Measurements from ENCODE around the gene RALGAPA1.
A peak's percentile ranks its signal among the peaks of the same experiment; 100 is the strongest.
"Not testable (repeated sequence)": the region's sequence is repeated elsewhere in the genome, so short reads cannot be mapped to it uniquely, and the experiment has no call there.

The RALGAPA1 gene

GRCh38 chr14:35821564-35822411, 12.7 kb upstream of the RALGAPA1 start:
- DNase-seq, result peak; percentile 25

- no peak for DNase-seq
Measured at GRCh38 chr14:35819591-35820540, 10.8 kb upstream of the RALGAPA1 start.

DNA sequence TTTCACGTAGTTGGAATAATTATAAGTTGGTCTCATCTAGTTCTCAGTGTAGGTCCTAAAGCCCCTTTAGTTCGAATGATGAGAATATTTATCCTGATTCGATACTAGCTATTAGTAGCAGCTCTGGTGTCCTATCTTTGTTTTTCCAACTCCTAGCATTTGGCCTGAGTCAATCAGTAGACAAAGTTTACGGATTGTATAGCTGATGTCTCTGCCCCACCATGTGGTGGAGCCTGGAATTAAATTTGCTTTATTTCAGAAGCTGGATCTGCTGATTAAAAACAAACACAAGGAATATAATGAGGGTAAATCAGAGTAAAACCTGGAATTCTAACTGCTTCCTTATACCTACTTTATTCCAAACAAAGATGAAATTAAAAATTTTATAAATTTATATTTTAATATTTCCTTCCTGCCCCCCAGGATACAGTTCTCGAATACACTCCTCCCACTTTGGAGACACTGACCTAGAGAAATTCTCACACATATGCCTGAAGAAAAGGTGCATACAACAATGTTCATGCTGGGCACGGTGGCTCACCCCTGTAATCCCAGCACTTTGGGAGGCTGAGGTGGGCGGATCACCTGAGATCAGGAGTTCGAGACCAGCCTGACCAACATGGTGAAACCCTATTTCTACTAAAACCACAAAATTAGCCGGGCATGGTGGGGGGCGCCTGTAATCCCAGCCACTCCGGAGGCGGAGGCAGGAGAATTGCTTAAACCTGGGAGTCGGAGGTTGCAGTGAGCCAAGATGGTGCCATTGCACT, 9.4 kb upstream of the RALGAPA1 start:
- DNase-seq, result peak; percentile 35

GRCh38 chr14:35814371-35815005, 5.4 kb upstream of the RALGAPA1 start:
- DNase-seq, result peak; percentile 52

- no peak for DNase-seq
Measured at GRCh38 chr14:35810963-35811362, 1.9 kb upstream of the RALGAPA1 start.

- DNase-seq, result no peak
Measured at GRCh38 chr14:35809597-35809996, 502 bp upstream of the RALGAPA1 start.

- DNase-seq, result peak; percentile 49
Measured at GRCh38 chr14:35808076-35808637, 938 bp downstream of the RALGAPA1 start.

- DNase-seq, result no peak
Measured at GRCh38 chr14:35807131-35807961, 1.7 kb downstream of the RALGAPA1 start.

DNA sequence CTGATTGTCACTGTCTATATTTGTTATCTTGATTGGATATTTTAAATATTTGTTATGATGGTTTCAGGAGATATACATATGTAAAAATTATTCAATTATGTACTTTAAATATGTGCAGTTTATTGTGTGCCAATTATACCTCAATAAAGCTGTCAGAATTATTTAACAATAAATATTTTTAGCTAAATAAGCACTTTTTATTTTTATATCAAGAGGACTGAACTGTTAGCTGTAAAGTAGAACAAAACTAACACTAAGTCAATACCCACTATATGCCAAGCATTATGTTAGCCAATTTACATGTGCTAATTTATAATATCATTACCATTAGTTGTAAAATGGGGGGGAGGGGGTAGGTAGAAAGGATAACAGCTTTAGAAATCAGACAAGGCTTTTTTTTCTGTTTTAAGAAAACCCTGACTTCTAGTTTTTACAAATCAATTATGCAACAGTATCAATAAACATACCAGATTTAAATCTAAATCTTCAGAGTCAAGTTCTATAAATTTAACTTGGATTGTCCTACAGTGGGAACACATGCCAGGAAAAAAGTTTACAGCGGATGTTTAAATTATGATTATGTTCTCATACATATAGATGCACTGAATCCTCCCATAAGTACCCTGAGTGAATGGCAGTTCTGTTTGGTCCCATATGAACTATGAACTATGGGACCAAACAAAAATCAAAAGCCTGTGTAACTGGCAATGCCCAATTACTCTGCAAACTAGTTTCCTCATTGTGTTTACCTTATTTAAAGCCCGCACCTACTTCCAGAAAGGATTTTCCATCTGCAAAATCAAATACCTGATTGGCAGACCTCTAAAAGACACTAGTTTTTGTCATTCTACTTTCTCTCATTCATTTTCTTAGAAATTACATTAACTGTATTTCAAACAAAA, 2.8 kb downstream of the RALGAPA1 start:
- no peak for DNase-seq

- no peak for DNase-seq
Measured at GRCh38 chr14:35797796-35798195, 11.3 kb downstream of the RALGAPA1 start.

DNA sequence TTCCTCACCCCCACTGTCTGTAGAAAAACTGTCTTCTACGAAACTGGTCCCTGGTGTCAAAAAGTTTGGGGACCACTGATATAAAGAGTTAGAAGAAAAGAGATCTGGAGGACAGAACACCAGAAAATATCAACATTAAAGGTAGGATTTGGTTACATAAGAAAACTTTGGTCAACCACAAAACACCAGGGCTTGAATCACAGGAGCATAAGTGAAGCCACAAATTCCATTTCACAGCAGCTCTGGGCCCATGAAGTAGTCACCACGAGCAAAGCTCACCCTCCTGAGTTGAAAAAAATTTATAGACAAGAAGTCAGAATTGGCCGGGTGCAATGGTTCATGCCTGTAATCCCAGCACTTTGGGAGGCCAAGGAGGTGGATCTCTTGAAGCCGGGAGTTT, 19.4 kb downstream of the RALGAPA1 start:
- no peak for DNase-seq

DNA sequence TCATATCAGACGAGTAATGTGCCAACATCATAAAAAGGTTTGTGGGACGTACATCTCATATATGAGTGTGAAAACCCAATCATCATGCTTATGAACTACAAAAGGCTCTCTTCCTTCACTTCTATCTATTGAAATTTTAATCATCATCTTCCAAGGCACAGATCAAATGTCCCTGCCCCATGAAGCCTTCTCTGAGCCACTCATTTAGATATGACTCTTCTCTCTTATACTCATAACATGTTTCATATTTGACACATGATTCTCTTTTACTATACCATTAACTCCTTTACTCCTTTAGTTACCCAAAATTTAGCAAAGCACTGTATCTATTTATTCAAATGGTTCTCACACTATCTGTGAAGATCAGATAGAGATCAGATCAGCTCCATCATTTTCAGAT, 22.2 kb downstream of the RALGAPA1 start:
- DNase-seq, result no peak

DNA sequence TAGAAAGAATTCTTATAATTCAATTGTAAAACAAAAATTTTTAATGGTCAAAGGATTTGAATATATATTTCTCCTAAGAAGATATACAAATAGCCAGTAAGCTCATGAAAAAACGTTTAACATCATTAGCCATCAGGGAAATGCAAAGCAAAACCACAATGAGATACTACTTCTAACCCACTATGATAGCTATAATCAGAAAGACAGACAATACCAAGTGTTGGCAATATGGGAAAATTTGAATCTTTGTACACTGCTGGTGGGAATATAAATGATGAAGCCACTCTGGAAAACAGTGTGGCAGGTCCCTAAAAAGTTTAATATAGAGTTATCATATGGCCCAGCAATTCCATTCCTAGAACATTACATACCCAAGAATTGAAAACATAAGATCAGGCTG, 25.4 kb downstream of the RALGAPA1 start:
- no peak for DNase-seq

- DNase-seq, result no peak
Measured at GRCh38 chr14:35779368-35779767, 29.7 kb downstream of the RALGAPA1 start.

DNA sequence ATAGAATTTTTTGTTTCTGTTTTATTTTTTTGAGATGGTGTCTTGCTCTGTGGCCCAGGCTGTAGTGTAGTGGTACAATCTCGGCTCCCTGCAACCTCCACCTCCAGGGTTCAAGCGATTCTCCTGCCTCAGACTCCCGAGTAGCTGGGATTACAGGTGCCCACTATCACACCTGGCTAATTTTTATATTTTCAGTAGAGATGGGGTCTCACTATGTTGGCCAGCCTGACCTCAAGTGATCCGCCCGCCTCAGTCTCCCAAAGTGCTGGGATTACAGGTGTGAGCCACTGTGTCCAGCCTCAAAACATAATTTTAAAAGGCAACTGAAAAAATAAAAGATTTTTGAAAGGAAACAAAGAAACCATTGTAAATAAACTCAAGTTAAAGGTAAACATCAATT, 31.5 kb downstream of the RALGAPA1 start:
- DNase-seq, result not testable (repeated sequence)

DNA sequence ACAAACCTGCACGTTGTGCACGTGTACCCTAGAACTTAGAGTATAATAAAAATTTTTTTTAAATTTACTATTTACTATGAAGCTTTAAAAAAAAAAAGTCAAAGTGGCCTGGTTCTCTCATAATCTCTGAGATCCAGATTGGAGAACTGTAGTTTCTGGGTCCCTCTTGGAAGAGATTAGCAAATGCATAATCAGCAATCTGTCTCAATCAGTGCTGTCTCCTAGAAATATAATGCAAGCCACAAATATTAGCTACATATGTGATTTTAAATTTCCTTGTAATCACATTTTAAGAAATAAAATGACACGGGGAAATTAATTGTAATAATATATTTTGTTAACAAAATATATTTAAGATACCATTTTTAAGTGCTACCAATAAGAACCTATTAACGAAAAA, 32.3 kb downstream of the RALGAPA1 start:
- no peak for DNase-seq

DNA sequence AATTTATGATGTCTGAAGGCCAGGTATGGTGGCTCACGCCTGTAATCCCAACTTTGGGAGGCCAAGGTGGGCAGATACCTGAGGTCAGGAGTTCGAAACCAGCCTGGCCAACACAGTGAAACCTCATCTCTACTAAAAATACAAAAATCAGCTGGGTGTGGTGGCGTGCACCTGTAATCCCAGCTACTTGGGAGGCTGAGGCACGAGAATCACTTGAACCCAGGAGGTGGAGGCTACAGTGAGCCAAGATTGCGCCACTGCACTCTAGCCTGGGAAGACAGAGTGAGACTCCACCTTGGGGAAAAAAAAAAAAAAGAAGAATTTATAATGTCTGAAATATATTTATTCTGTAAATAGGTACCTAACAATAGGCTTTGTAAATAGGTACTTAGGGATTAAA, 33.0 kb downstream of the RALGAPA1 start:
- DNase-seq, result not testable (repeated sequence)

DNA sequence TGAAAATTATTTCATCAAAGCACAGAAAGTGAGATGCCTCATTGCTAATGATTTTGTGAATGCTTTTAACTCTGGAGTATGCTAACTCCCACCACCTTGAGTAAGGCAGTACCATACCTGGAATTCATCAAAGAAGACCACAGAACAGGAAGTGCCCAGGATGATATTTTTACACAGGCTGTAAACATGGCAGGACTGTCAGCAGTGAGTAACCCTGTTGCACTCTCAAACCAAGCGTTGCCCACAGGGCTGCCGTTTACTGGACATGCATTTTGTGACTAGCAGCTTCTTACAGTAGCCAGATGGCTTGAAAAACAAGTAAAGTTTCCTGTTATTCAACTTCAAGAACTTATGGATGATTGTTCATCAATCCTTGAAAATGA, 42.4 kb downstream of the RALGAPA1 start:
- DNase-seq, result no peak

DNA sequence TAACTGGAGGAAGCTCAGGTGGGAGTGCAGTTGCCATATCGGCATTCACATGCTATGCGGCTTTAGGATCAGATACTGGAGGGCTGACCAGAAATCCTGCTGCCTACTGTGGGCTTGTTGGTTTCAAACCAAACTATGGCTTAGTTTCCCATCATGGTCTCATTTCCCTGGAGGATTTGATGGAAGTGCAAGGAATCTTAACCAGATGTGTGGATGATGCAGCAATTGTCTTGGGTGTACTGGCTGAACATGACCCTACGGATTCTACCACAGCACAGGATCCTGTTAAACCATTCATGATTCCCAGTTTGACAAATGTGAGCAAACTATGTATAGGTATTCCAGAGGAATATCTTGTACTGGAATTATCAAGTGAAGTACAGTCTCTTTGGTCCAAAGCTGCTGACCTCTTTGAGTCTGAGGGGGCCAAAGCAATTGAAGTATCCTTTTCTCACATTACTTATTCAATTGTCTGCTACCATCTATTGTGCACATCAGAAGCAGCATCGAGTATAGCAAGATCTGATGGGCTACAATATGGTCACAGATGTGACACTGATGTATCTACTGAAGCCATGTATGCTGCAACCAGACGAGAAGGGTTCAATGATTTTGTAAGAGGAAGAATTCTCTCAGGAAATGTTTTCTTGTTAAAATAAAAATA, 42.9 kb downstream of the RALGAPA1 start:
- no peak for DNase-seq

GRCh38 chr14:35761922-35762321, 47.2 kb downstream of the RALGAPA1 start:
- DNase-seq, result no peak

Measured in NCI-H345 (cell line).